GM21576 (cell line): ENCODE data around the gene SURF4.
"Not testable (repeated sequence)": the region's sequence is repeated elsewhere in the genome, so short reads cannot be mapped to it uniquely, and the experiment has no call there.

Experiments
- ATAC-seq: cut with Tn5 transposase; IDR thresholded peaks from one replicate; pipeline ENCODE4 v1.9.1; 2021; ENCODE audit warnings: mild to moderate bottlenecking, moderate library complexity; ENCODE audit not compliant: unreplicated experiment

Gene SURF4

DNA sequence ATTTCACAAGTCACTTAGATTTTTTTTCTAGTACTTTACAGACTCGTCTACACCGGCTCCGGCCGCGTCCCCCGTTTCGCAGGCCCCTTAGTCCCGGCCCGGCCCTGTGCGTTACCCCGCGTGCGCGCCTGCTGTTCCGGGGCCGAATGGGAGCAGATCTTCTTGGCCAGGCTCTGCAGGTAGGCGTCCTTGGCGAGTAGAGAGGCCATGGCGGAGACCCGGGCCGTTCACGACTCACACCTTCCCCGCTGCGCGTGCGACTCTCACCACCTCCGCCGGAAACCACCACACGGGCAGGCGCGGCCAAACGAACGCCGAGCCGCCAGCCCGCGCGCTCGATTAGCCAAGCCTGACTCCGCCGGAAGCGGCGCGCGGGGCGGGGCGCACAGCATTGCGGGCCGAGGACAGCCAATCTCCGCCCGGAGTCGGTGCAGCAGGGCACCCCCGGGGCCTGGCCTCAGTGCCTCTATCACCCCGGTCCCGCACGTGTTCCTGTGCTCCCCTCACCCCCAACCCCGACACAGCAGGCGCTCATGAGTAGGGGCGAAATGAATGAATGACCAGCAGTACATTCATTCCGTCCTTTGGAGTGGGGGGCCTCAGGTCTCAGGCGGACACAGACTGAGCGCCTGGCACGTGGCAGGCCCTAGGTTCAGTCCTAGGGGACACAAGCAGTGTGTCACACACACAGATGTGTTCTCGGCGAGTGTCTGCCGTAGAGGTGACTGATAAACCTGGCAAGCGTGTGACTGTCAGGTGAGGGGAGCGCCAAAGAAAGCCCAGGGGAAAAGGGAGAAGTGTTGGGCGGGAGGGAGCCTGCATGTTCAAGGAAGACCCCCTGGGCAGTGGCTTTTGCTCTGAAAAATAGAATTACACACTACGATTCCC is 39.7 kb downstream of the SURF4 start, which contains the start of gene SURF6:
TSS of gene SURF6 (minus strand) at position 265 of the 888 bp plus-strand sequence. CDS start at position 209, 56 bp downstream.
- peak; percentile 79 for ATAC-seq

DNA sequence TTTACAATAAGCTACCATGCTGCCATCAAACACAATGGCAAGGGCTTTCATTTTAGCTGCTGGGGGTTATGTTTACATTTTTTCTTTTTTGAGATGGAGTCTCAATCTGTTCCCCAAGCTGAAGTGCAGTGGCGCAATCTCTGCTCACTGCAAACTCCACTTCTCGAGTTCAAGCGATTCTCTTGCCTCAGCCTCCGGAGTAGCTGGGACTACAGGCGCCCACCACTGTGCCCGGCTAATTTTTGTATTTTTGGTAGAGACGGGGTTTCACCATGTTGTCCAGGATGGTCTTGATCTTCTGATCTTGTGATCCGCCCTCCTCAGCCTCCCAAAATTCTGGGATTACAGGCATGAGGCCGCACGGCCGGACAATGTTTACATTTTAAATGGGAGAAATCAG is 41.0 kb downstream of the SURF4 start:
- not testable (repeated sequence) for ATAC-seq

DNA sequence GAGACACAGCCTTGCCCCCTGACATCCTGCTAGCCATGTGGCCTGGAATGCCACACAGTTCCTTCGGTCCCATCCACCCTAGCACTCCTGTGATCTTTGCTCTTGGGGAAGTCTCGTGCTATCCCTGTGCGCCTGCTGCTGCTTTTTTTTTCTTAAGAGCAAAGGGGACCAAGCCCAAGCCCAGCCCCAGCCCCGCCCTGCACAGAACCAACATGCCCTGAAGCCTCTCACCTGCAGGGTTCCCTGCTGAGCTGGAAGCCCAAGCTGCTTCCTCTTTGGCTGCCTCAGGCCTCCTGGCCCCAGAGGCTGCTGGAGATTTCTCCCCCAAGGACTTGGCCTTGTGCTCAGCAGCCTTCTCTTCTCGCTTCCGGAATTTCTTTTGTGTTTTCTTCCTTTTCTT is 41.7 kb downstream of the SURF4 start:
- ATAC-seq, result no peak

DNA sequence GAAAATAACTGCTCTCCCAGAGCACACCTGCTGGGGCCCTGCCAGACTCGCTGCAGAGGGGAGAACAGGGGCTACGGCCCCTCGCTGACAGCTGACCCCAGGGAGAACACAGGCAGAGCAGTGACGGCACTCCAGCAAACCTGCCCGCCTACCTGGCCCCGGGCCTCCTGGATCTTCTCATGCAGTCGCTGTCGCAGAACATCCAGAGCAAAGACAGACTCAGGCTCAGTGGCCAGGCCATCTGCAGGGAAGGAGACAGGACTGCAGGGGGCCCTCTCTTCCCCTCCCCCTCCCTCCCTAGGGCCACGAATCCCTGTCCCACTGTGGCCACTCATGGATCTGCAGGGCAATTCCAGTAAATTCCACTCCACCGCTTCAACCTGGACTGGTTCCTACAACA is 42.3 kb downstream of the SURF4 start:
- no peak for ATAC-seq

DNA sequence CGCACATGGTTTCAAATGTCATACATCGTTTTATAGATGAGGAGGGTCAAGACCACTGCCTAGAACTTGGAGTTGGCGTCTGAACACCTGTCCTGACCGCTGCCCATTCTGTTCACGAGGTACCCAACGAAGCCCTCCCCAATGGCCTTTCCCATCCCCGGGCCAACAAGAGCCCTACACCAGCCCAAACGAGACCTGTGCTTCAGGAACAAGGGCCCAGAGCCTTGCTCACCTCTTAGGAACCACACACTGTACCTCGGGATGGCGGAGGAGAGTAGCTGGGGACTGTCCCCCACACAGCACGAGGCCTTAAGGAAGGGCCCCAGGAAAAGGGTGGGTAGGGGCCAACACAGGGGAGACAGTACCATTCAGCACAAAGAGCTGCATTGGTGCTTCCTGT is 42.8 kb downstream of the SURF4 start:
- no peak for ATAC-seq

DNA sequence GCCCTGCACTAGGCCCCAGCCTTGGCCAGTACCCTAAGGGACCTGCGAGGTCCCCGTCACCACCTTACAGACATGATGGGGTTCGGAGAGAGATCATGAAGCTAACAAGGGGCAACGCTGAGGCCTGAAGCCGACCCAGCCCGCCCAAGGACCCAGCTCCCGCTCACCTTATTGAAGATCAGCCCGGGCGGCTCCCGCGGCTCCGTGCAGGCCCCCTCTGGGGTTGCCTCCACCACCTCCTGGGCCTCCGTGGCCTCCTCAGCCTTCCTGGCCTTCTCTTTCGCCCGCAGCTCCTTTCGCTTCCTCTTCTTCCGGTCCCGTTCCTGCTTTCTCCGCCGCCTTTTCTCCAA is 43.5 kb downstream of the SURF4 start:
- no peak for ATAC-seq

DNA sequence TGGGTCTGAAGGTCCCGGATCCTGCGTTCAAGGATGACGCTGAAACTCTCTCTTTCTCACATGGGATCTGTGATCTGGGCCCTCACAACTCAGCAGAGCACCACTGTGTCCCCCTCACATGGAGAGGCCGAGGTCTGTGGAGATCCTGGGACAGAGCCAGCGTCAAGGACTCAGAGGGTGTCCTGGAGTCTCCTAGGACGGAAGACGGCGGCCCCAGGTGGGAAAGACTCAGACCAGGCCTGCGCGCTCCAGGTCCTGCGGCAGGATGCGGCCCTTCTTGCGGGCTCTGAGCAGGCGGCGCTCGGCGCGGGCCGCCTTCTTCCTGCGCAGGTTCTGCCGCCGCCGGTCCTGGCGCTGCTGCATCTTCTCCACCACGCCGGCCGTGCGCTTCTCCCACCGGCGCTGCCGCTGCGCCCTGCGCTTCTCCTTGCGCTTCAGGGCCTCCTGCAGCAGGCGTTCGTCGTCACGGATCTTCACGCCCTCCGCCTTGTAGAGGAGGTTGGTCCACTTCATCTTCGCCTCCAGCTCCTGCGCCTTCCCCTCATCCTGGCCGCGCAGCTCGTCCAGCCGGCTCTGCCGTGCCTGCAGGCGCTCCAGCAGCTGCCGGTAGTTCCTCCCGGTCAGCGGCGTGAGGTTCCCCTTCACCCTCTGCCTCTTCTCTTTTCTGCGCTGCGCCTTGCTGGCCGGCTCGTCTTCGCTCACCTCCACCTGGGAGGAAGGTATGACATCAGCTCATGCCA is 44.0 kb downstream of the SURF4 start:
- no peak for ATAC-seq

DNA sequence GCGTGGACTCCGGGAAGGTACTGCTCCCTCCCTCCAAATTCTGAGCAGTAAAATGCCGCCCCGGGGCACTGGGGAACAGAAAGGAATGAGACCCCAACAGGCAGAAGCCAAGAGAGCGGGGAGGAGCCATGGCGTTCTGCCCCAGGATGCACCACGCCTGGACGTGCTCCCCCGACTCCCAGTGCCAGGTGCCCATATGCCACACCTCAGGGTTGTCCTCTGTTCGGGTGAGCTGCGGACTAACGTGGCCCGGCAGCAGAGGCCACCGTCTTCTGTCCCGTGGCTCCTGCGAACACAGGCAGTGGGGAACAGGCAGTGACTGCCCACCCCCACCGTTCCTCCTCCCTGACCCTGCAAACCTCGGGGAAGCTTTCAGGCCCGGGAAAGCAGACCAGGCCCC is 44.6 kb downstream of the SURF4 start:
- ATAC-seq, result no peak

DNA sequence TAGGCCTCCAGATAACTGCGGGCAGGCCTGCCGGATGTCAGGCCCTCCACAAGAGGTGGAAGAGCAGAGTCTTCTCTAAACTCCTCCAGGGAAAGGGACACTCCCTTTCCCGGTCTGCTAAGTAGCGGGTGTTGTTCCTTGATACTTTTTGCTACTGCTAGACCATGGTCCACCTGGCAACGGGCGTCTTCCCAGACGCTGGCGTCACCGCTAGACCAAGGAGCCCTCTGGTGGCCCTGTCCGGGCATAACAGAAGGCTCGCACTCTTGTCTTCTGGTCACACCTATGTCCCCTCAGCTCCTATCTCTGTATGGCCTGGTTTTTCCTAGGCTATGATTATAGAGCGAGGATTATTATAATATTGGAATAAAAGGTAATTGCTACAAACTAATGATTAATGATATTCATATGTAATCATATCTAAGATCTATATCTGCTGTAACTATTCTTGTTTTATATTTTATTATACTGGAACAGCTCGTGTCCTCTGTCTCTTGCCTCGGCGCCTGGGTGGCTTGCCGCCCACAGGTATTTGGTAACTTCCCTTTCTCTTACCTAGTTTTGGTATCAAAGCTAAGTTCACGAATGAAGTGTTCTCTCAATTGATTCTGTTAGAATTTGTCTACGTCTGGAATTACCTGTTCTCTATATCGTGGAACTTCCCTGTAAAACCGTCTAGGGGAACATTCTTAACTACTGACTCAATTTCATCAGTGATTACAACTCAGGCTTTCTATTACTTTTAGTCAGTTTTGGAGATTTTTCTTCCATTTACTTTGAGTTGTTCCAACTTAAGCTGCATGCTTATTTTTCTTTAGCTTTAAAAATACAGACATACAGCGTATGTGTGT is 46.3 kb downstream of the SURF4 start:
- ATAC-seq, result not testable (repeated sequence)

DNA sequence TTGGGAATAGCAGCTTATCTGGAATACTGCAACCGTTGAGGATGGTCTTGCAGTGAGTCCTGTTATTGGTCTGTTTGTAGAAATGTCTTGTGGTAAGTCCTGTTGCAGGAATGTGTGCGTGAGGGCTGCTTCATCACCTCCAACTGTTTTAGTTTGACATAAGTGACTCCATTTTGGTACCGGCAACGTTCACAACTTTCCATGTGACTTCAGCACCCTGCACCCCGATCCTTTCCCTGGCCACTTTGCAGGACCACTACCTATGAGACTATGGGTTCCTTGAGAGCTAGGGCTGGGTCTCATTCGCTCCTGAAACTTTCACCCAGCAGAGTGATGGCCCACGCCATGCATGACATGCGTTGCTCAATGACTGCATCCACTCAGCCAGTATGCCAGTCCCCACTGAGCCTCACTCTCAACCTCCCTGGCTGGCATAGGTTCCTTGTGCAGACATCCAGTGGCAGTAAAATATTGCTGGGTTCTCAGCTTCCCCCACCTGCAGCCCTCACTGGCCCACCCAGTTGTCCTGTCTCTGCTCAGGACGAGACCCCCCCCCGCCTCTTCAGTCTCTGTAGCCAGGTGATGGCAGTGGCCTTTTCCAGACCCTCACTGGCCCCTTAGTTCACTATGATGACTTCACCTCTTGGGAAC is 47.9 kb downstream of the SURF4 start:
- ATAC-seq, result no peak

DNA sequence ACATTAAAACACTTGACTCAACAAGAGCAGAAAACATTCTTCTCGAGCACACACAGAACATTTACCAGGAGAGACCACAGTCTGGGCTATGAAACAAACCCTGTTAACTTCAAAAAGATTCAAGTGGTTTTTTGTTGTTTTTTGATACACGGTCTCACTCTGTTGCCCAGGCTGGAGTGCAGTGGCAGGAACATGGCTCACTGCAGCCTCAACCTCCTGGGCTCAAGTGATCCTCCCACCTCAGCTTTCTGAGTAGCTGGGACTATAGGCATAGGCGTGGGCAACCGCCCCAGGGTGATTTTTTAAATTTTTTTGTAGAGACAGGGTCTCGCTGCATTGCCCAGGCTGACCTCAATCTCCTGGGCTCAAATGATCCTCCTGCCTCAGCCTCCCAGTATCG is 48.8 kb downstream of the SURF4 start:
- not testable (repeated sequence) for ATAC-seq

DNA sequence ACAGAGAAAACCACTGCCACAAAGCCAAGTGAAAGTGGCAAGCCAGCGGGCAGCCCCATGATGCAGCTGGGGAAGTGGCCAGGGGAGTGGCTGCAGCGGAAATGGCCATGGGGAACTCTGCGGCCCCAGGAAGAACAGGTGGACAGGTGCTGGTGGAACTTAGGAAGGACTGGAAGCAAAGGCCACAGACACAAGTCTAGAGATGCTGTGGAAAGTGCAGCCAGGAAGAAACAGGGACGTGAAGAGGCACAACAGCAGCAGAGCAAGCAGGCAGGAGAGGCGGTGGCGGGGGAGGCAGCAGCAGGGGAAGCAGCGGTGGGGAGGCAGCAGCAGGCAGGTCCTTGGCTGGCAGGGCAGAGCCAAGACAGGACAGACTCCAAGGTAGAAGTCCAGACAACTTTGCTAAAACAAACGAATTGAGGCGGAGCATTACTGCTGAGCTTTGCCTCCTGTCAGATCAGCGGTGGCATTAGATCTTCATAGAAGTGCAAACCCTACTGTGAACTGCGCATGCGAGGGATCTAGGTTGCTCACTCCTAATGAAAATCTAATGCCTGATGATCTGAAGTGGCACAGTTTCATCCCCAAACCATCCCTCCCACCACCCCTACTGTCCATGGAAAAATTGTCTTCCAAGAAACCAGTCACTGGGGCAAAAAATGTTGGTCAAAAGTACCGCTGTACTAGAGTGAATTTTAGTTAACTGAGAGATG is 51.7 kb downstream of the SURF4 start:
- no peak for ATAC-seq

DNA sequence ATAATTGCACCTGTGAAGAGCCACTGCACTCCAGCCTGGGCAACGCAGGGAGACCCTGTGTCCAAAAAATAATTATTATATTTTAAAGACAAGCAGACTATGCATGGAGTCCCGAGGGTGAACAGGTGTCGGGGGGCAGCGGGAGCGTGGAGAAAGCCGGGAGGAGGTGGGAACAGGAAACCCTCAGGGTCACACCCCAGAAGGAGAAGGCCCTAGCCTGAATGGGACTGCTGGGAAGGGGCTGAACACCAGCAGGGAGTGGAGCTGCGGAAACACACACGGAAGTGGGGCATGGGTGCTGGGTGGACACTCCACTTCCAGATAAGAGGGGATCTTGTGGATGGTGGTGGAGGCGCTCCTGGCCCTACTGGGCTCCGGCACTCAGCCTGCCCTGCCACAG is 52.6 kb downstream of the SURF4 start:
- ATAC-seq, result no peak

DNA sequence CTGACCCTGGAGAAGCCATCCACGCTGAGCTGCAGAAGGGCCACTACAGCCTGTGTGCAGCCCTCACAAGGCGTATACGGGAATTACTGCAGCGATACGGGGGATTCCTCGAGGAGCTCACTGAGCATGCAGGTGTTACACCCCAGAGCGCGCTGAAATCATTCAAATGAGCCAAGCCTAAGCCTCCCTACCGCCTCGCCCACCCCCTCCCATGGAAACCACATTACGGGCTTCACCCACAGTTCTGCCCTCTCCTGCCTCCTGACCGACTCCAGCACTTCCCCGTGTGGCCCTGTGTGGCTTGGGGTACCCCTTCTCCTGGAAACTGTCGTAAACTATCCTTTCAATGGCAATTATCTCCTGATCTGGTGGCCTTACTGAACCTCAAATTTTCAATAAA is 53.2 kb downstream of the SURF4 start:
- ATAC-seq, result no peak

DNA sequence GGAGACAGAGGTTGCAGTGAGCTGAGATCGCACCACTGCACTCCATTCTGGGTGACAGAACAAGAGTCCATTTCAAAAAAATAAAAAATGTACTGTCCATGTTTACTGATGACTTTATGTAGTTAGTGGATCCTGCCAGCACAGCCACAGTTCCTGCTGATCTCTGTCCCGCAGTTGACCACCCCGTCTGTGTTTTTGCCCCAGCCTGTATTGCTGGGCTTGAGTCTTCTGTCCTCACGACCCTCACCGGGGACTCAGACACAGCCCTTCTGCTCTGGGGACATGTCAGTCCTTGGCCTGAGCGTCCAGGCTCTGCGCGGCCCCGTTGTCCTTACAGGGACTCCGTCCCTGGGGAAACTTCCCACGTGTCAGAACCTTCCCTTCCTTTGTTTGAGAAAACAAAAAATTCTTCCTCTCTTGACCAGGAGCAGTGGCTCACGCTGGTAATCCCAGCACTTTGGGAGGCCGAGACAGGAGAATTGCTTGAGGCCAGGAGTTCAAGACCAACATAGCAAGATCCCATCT is 54.4 kb downstream of the SURF4 start:
- no peak for ATAC-seq

DNA sequence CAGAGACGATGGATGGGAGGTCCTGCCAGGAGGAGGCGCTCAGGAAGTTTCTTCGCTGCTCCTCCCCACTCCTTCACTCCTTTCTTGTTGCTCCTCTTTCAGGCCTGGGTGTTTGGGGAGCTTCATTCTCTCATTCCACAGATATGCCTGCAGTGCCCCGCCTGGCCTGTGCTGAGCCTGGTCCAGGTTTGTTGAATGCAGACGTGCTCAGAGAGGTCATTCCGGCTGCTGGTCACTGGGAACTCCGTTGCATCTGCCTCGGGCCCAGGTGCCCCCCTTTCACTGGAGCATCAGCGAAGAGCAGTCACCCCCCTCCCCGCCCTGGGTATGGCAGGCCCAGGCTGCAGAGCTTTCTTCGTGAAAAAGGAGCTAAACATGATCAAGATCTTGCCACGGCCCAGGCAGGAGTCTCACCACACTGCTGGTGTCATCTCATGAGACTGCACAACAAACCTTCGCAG is 55.4 kb downstream of the SURF4 start:
- no peak for ATAC-seq

DNA sequence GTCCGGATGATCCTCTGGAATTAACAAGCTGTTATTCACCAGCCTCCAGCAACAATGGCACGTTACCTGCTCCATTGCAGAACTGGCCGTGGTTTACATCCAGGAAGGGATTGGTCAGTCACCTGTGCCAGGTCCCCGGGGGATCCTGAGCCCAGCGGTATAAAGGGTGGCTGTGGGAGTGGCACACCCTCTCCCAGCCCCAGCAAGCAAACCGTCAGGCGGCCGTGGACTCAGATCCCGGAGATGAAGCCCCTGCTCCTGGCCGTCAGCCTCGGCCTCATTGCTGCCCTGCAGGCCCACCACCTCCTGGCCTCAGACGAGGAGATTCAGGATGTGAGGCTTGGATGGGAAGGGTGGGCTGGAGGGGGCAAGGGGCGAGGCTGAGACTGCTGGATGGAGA is 58.3 kb downstream of the SURF4 start:
- ATAC-seq, result not testable (repeated sequence)

DNA sequence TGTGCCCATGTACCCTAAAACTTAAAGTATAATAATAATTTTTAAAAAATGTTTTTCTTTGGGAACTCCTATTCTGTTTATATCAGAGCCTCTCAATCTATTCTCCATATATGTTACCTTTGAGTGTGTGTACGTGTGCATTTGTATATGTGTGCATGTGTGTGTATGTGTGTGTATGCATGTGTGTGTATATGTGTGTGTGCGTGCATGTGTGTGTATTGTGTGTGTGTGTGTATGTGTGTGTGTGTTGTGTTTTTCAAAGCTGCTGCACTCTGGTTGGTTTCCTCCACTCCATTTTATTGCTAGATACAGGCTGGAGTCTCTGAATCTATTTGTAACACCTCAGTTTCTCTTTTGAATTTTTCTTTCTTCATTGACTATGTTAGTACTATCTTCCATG is 59.9 kb downstream of the SURF4 start:
- ATAC-seq, result no peak
